Activated CD4-positive, alpha-beta memory T cell treated with anti-CD3 and anti-CD28 coated beads for 36 hours (primary cell): ENCODE data around the gene CTSO. TPM values are rescaled to one million over a fixed set of nuclear protein-coding genes. Genes with fewer than 3 reads are reported as not detected.
"Not testable (repeated sequence)": the region's sequence is repeated elsewhere in the genome, so short reads cannot be mapped to it uniquely, and the experiment has no call there.

ENCODE experiments used
- CTCF ChIA-PET: fragments of 350-600 bp; sonication (Branson Sonifier 250); formaldehyde crosslinking; loops from one replicate; lab custom pipeline; 2021; ENCODE audit warnings: antibody characterized with exemption, inconsistent platforms; lab: Charles Lee
- POLR2A ChIA-PET: fragments of 350-600 bp; sonication (Branson Sonifier 250); formaldehyde crosslinking; loops from one replicate; lab custom pipeline; 2021; ENCODE audit warnings: antibody characterized with exemption; lab: Charles Lee
- DNase-seq: peaks from one replicate; pipeline ENCODE4 v3.0.0-alpha.2; 2020
- H3K27ac Mint-ChIP-seq: one replicate; pipeline ENCODE4 v1.8.0; 2021; ENCODE audit warnings: mixed read lengths
- H3K27me3 Mint-ChIP-seq: one replicate; pipeline ENCODE4 v1.8.0; 2021; ENCODE audit warnings: mixed read lengths
- H3K36me3 Mint-ChIP-seq: one replicate; pipeline ENCODE4 v1.8.0; 2021; ENCODE audit warnings: mixed read lengths
- H3K4me1 Mint-ChIP-seq: one replicate; pipeline ENCODE4 v1.8.0; 2021; ENCODE audit warnings: low read depth, mixed read lengths
- H3K4me3 Mint-ChIP-seq: one replicate; pipeline ENCODE4 v1.8.0; 2021; ENCODE audit warnings: mild to moderate bottlenecking, mixed read lengths
- H3K9me3 Mint-ChIP-seq: one replicate; pipeline ENCODE4 v1.8.0; 2021; ENCODE audit warnings: mixed read lengths
- intact Hi-C: fragments of 100-400 bp; cut with micrococcal nuclease; formaldehyde crosslinking; loops from one replicate; pipeline ENCODE4 v1.15.1; 2023
- total RNA-seq, 2 experiments: library from RNA; stranded (reverse); gene quantifications; one replicate each; pipeline ENCODE4 v1.2.3, GENCODE V29; 2021

Gene CTSO
- total RNA-seq, 2 experiments from 2014 or later, result 2.5 to 2.6 TPM

GRCh38 chr4:155900381-155900780 lies 53.3 kb downstream of the CTSO start:
- no peak overlapping the region for H3K4me3 Mint-ChIP-seq
- ChIA-PET POLR2A (no interaction called here), CTCF (no interaction called here)
- H3K36me3 Mint-ChIP-seq, result no peaks in the 10 kb centered on the region
- H3K27me3 Mint-ChIP-seq, result peaks cover 2% of the 10 kb centered on the region
- H3K27ac Mint-ChIP-seq, result no peak overlapping the region
- intact Hi-C loops, result no loop called here
- peaks cover 13% of the 10 kb centered on the region for H3K9me3 Mint-ChIP-seq
- DNase-seq, result no peak
- no peaks in the 10 kb centered on the region for H3K4me1 Mint-ChIP-seq

DNA sequence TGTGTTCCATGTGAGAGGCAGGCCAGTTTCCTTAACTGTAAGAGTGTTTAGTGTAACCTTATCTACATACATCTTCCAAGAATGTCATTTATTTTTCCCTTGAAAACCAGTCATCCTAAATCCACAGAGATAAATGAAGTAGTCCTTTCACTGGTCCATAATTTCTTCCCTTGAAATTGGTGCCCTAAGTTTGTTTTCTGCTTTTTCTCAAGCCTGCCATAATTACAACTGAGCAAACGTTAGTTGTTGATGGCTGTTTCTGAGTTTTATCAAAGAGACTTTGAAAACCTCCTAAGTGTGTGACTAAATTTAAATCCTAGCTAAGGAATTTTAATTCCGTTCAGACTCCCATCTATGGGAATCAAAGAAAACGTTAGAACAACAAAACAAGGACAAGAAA lies 53.8 kb downstream of the CTSO start:
- Mint-ChIP-seq H3K4me3 (no peak overlapping the region), H3K27ac (no peak overlapping the region), H3K27me3 (peaks cover 3% of the 10 kb centered on the region), H3K4me1 (no peaks in the 10 kb centered on the region), H3K9me3 (peaks cover 13% of the 10 kb centered on the region), H3K36me3 (no peaks in the 10 kb centered on the region)
- ChIA-PET POLR2A (no interaction called here), CTCF (no interaction called here)
- DNase-seq, result no peak
- intact Hi-C loops, result no loop called here

DNA sequence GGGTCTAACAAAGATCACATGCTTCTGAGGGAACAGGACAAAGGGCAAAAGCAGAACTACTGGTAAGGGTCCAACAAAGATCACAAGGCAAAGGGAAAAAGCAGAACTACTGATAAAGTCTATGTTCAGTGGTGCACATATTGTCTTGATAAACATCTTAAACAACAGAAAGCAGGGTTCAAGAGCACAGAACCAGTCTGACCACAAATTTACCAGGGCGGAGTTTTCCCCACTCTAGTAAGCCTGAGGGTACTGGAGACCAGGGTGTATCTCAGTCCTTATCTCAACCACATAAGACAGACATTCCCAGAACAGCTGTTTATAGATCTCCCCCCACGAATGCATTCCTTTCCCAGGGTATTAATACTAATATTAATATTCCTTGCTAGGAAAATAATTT lies 55.3 kb downstream of the CTSO start:
- intact Hi-C loops, H3K27ac Mint-ChIP-seq, H3K36me3 Mint-ChIP-seq, H3K27me3 Mint-ChIP-seq, POLR2A ChIA-PET, CTCF ChIA-PET, H3K4me3 Mint-ChIP-seq, H3K4me1 Mint-ChIP-seq, DNase-seq: not testable (repeated sequence)
- peaks cover 13% of the 10 kb centered on the region for H3K9me3 Mint-ChIP-seq

- no peaks in the 10 kb centered on the region for H3K4me1 Mint-ChIP-seq
- peaks cover 12% of the 10 kb centered on the region for H3K27me3 Mint-ChIP-seq
- ChIA-PET POLR2A (no interaction called here), CTCF (no interaction called here)
- peaks cover 4% of the 10 kb centered on the region for H3K9me3 Mint-ChIP-seq
- intact Hi-C loops, result no loop called here
- no peaks in the 10 kb centered on the region for H3K36me3 Mint-ChIP-seq
- H3K4me3 Mint-ChIP-seq, result no peak overlapping the region
- DNase-seq, result no peak
- H3K27ac Mint-ChIP-seq, result no peak overlapping the region
Measured at GRCh38 chr4:155891058-155891457, 62.6 kb downstream of the CTSO start.

- no peaks in the 10 kb centered on the region for H3K36me3 Mint-ChIP-seq
- CTCF ChIA-PET, result no interaction called here
- H3K4me3 Mint-ChIP-seq, result no peak overlapping the region
- POLR2A ChIA-PET, result no interaction called here
- H3K4me1 Mint-ChIP-seq, result no peaks in the 10 kb centered on the region
- intact Hi-C loops, result no loop called here
- H3K27me3 Mint-ChIP-seq, result peaks cover 10% of the 10 kb centered on the region
- no peak overlapping the region for H3K27ac Mint-ChIP-seq
- H3K9me3 Mint-ChIP-seq, result no peaks in the 10 kb centered on the region
- no peak for DNase-seq
Measured at GRCh38 chr4:155889946-155890345, 63.7 kb downstream of the CTSO start.

DNA sequence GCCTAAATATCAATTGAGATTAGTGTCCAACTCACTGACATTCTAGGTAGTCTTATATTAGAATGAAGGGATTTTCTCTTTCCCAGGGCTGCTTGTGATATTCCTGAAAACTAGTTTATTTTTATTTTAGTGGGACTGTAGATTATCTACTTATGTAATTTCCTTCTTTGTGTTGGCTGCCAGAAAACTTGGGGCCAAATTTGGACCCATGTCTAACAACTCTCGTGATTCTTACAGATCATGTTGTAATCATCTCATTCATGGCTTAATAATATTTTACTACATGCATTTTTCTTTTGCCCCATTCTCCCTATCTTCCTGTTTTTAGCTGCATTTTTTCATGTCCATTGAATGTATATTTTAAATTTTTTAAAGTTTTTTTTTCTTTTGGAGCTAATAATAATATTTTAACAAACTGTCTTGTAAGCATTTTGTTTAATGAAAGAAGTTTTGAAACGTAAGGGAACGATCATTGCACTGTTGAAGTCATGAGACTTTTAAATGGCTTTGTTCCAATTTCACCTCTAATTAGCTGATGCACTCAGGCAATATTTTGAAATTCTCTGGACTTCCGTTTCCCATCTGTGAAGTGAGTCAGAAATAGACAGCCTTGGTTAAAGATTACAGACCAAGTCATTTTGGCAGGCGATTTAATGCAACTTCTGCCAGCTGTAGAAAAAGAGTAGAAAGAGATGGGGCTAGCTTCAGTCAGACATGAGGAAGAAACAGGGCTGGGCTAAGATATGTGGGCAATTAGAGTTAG lies 64.5 kb downstream of the CTSO start:
- Mint-ChIP-seq H3K4me3 (no peak overlapping the region), H3K36me3 (no peaks in the 10 kb centered on the region), H3K27ac (no peak overlapping the region), H3K9me3 (no peaks in the 10 kb centered on the region), H3K27me3 (peaks cover 10% of the 10 kb centered on the region), H3K4me1 (no peaks in the 10 kb centered on the region)
- no peak for DNase-seq
- intact Hi-C loops, result no loop called here
- POLR2A ChIA-PET, result no interaction called here
- CTCF ChIA-PET, result no interaction called here

DNA sequence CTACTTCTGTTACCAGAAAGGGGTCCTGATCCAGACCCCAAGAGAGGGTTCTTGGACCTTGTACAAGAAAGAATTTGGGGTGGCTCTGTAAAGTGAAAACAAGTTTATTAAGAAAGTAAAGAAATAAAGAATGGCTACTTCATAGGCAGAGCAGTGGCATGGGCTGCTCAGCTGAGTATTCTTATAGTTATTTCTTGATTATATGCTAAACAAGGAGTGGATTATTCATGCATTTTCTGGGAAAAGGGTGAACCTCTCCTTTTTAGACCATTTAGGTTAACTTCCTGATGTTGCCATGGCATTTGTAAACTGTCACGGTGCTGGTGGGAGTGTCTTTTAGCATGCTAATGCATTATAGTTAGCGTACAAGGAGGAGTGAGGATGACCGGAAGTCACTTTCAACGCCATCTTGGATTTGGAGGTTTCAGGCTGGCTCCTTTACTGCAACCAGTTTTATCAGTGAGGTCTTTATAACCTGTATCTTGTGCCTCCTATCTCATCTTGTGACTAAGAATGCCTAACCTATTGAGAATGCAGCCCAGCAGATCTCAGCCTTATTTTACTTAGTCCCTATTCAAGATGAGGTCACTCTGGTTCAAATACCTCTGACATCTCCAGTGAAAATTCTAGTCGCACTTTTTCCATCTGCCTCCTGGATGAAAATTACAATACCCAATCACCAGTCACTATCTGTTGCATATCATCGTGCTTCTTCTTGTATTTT lies 65.7 kb downstream of the CTSO start:
- Mint-ChIP-seq H3K36me3 (no peaks in the 10 kb centered on the region), H3K4me3 (no peak overlapping the region), H3K27me3 (peaks cover 10% of the 10 kb centered on the region), H3K9me3 (no peaks in the 10 kb centered on the region), H3K4me1 (no peaks in the 10 kb centered on the region), H3K27ac (no peak overlapping the region)
- POLR2A ChIA-PET, result no interaction called here
- intact Hi-C loops, result no loop called here
- CTCF ChIA-PET, result no interaction called here
- DNase-seq, result no peak

DNA sequence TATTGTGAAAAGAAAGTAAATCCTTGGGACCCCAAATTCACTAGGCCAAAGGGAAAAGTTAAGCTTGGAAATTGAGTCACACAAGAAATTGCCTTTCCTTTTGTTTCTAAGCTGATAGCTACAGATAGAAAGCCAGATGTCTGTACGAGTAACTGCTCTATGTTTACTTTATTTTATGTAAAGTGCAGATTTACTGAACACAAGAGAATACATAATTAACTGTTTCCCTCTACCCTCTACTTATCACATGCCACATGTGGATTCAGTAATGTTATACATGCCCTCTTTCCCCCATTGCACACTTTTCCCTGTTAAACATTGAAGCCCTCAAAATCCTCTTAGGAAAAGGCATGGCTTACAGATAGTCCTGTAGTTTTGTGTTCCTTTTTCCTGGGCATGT lies 66.6 kb downstream of the CTSO start:
- H3K9me3 Mint-ChIP-seq, result no peaks in the 10 kb centered on the region
- no peak for DNase-seq
- CTCF ChIA-PET, result no interaction called here
- H3K27ac Mint-ChIP-seq, result no peak overlapping the region
- H3K4me1 Mint-ChIP-seq, result no peaks in the 10 kb centered on the region
- POLR2A ChIA-PET, result no interaction called here
- H3K36me3 Mint-ChIP-seq, result no peaks in the 10 kb centered on the region
- H3K4me3 Mint-ChIP-seq, result no peak overlapping the region
- peaks cover 10% of the 10 kb centered on the region for H3K27me3 Mint-ChIP-seq
- intact Hi-C loops, result no loop called here

- Mint-ChIP-seq H3K9me3 (no peaks in the 10 kb centered on the region), H3K27me3 (peaks cover 5% of the 10 kb centered on the region), H3K27ac (no peak overlapping the region), H3K36me3 (no peaks in the 10 kb centered on the region), H3K4me3 (no peak overlapping the region), H3K4me1 (no peaks in the 10 kb centered on the region)
- intact Hi-C loops, result no loop called here
- no peak for DNase-seq
- POLR2A ChIA-PET, result no interaction called here
- CTCF ChIA-PET, result no interaction called here
Measured at GRCh38 chr4:155885666-155886065, 68.0 kb downstream of the CTSO start.

GRCh38 chr4:155883895-155884294 lies 69.8 kb downstream of the CTSO start:
- no peaks in the 10 kb centered on the region for H3K4me1 Mint-ChIP-seq
- no peak overlapping the region for H3K4me3 Mint-ChIP-seq
- H3K27me3 Mint-ChIP-seq, result no peaks in the 10 kb centered on the region
- H3K9me3 Mint-ChIP-seq, result no peaks in the 10 kb centered on the region
- H3K27ac Mint-ChIP-seq, result no peak overlapping the region
- ChIA-PET POLR2A (no interaction called here), CTCF (no interaction called here)
- no peak for DNase-seq
- H3K36me3 Mint-ChIP-seq, result no peaks in the 10 kb centered on the region
- intact Hi-C loops, result no loop called here

- Mint-ChIP-seq H3K36me3 (no peaks in the 10 kb centered on the region), H3K27ac (no peak overlapping the region), H3K4me3 (no peak overlapping the region), H3K9me3 (no peaks in the 10 kb centered on the region), H3K27me3 (no peaks in the 10 kb centered on the region), H3K4me1 (no peaks in the 10 kb centered on the region)
- POLR2A ChIA-PET, result no interaction called here
- CTCF ChIA-PET, result interaction anchor here (0.9 kb wide), 1 partner anchor 36 kb away, joined by 3 read pairs; no protein-coding TSS in a partner anchor
- DNase-seq, result no peak
- intact Hi-C loops, result no loop called here
Measured at GRCh38 chr4:155881555-155881954, 72.1 kb downstream of the CTSO start.

DNA sequence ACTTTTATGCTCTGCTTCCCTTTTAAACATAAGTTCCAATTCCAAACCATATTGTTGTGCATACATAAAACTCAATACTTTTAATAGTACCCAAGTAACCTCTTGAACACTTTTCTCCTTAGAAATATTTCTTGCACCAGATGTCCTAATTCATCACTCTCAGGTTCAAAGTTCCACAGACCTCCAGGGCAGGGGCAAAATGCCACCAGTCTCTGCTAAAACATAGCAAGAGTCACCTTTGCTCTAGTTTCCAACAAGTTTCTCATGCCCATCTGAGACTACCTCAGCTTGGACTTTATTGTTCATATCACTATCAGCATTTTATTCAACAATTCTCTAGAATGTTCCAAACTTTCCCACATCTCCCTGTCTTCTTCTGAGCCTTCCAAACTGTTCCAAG lies 73.9 kb downstream of the CTSO start:
- H3K27me3 Mint-ChIP-seq, result no peaks in the 10 kb centered on the region
- H3K36me3 Mint-ChIP-seq, result no peaks in the 10 kb centered on the region
- no peaks in the 10 kb centered on the region for H3K9me3 Mint-ChIP-seq
- H3K4me3 Mint-ChIP-seq, result no peak overlapping the region
- no peak for DNase-seq
- no peak overlapping the region for H3K27ac Mint-ChIP-seq
- CTCF ChIA-PET, result no interaction called here
- intact Hi-C loops, result no loop called here
- POLR2A ChIA-PET, result no interaction called here
- no peaks in the 10 kb centered on the region for H3K4me1 Mint-ChIP-seq

DNA sequence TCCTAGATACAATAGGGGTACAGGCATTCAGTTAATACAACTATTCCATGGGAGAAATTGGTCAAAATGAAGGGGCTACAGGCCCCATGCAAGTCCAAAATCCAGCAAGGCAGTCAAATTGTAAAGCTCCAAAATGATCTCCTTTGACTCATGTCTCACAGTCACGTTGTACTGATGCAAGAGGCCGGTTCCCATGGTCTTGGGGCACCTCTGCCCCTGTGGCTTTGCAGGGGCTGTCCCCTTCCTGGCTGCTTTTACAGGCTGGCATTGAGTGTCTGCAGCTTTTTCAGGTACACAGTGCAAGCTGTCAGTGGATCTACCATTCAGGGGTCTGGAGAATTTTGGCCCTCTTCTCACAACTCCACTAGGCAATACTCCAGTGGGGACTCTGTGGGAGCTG lies 75.1 kb downstream of the CTSO start:
- no peak for DNase-seq
- no peaks in the 10 kb centered on the region for H3K27me3 Mint-ChIP-seq
- ChIA-PET CTCF (no interaction called here), POLR2A (no interaction called here)
- H3K4me3 Mint-ChIP-seq, result no peak overlapping the region
- H3K9me3 Mint-ChIP-seq, result no peaks in the 10 kb centered on the region
- no peak overlapping the region for H3K27ac Mint-ChIP-seq
- H3K4me1 Mint-ChIP-seq, result no peaks in the 10 kb centered on the region
- intact Hi-C loops, result no loop called here
- no peaks in the 10 kb centered on the region for H3K36me3 Mint-ChIP-seq
